Measurements from ENCODE around the gene RASAL2. TPM values are rescaled to one million over a fixed set of nuclear protein-coding genes. Genes with fewer than 3 reads are reported as not detected.
A peak's percentile ranks its signal among the peaks of the same experiment; 100 is the strongest.

RASAL2 gene
- total and polyA plus RNA-seq, 2 of the 4 experiments (the other 2 are of a cell fraction) = 13.1 to 20.6 TPM

DNA sequence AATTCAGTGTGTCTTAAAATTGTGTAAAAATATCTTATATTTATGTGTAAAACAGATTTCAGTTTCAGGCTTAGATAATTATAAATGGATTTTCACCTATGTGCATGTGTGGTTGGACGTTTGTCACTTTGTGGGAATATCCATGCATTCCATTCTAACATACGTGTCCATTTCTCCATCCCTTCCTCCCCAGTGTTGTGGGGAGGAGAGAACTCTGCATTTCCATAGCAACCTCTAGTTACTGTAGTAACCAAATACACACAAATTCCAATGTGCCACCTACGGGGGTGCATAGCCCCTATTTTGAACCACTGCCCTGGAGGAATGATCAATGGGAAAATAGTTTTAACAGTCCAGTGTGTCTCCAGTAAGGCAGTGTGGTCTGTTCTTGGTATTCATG is 79.0 kb downstream of the RASAL2 start:
- peaks cover 13 to 38% of the 10 kb centered on the region in 2 experiments for H3K79me1 ChIP-seq (ENCODE audit: low read depth in 1 of 2, low read length in 2 of 2)
- no peak overlapping the region for H2BK15ac ChIP-seq (ENCODE audit: low read depth, low read length)
- ATAC-seq (ENCODE audit: low read depth) (no peak), DNase-seq (peak; percentile 62)
- H2BK5ac ChIP-seq (ENCODE audit: low read depth, low read length, poor library complexity, severe bottlenecking) = no peak overlapping the region
- intact Hi-C loops (cut with micrococcal nuclease) = no loop called here
- ChIA-PET CTCF (no interaction called here), POLR2A (ENCODE audit: unreplicated experiment) (no interaction called here)
- no peak overlapping the region for H4K91ac ChIP-seq (ENCODE audit: insufficient read depth, low read depth, low read length)
- no peak overlapping the region for H3K4me2 ChIP-seq (ENCODE audit: low read depth, low read length)
- no peak overlapping the region for H2AK9ac ChIP-seq (replicated peaks; ENCODE audit: low read depth, low read length, poor library complexity)
- H3K36me3 ChIP-seq (ENCODE audit: control insufficient read depth, insufficient read depth, low read length) = no peaks in the 10 kb centered on the region
- no peaks in the 10 kb centered on the region for H3K4me1 ChIP-seq (ENCODE audit: control insufficient read depth, insufficient read depth, low read length)
- H3K27me3 ChIP-seq (ENCODE audit: control insufficient read depth, insufficient read depth, low read length) = no peaks in the 10 kb centered on the region
- H3K4ac ChIP-seq (ENCODE audit: low read depth, low read length) = no peak overlapping the region
- H3K27ac ChIP-seq (ENCODE audit: insufficient read depth, low read length) = no peak overlapping the region
- H3K9ac ChIP-seq (ENCODE audit: low read depth, low read length) = no peak overlapping the region
- no peak overlapping the region for H3K14ac ChIP-seq (replicated peaks; ENCODE audit: low read depth, low read length)
- no TSS peak for BruUV-seq (replicated peaks)
- no peak overlapping the region for H4K8ac ChIP-seq (ENCODE audit: low read depth in 2 of 2, low read length in 2 of 2)
- H2AFZ ChIP-seq (replicated peaks; ENCODE audit: low read length, poor library complexity) = no peak overlapping the region
- no peak overlapping the region for H2AK5ac ChIP-seq (ENCODE audit: low read depth, low read length)
- no peak overlapping the region for H2BK120ac ChIP-seq (ENCODE audit: low read depth, low read length)
- no peak overlapping the region for H4K5ac ChIP-seq (ENCODE audit: low read depth, low read length)
- no CpG with 5 or more reads among the region's 3 CpGs for WGBS, 2 experiments (ENCODE audit: extremely low coverage in 2 of 2, insufficient read length in 1 of 2)
- H4K20me1 ChIP-seq (ENCODE audit: insufficient read depth, low read length) = peaks cover 8% of the 10 kb centered on the region; the same call in 1 of the 2 replicates
- H3K23ac ChIP-seq (ENCODE audit: low read depth, low read length) = no peak overlapping the region
- no peak overlapping the region for H3K18ac ChIP-seq (ENCODE audit: low read depth, low read length)
- in situ Hi-C loops (cut with MboI; ENCODE audit: low sequenced_read_pairs) = no loop called here
- TF ChIP-seq NFE2L2 (IDR thresholded peaks at IDR 0.05; ENCODE audit: low read depth, low read length) (no peak), RAD21 (IDR thresholded peaks at IDR 0.05; ENCODE audit: low read length) (no peak), MAFK (IDR thresholded peaks at IDR 0.05; ENCODE audit: low read depth, low read length) (no peak), MXI1 (IDR thresholded peaks at IDR 0.05; ENCODE audit: borderline replicate concordance, low read depth, low read length) (no peak), CHD1 (IDR thresholded peaks at IDR 0.05; ENCODE audit: low read depth, low read length) (no peak), POLR2A (IDR thresholded peaks at IDR 0.05; ENCODE audit: low read depth, low read length) (no peak)
- dilution Hi-C loops (cut with HindIII; ENCODE audit: low sequenced_read_pairs, unreplicated experiment) = no loop called here
- H3K56ac ChIP-seq (ENCODE audit: extremely low read depth, insufficient read depth, low read length) = no peak overlapping the region
- no peaks in the 10 kb centered on the region for H3K9me3 ChIP-seq (ENCODE audit: control insufficient read depth, insufficient read depth, low read length)
- H2BK20ac ChIP-seq (ENCODE audit: low read depth, low read length) = peak overlapping the region; percentile 5; the same call in 1 of the 2 replicates
- no peak overlapping the region for H3K4me3 ChIP-seq (ENCODE audit: insufficient read depth, low read depth, low read length)
- H3K9me1 ChIP-seq (ENCODE audit: insufficient read depth, low read length) = peaks cover 3% of the 10 kb centered on the region
